Measurements from ENCODE around the gene TMEM37. TPM values are rescaled to one million over a fixed set of nuclear protein-coding genes. Genes with fewer than 3 reads are reported as not detected.

The TMEM37 gene
- total RNA-seq, 1 donor from 2014 or later: 11.4 TPM

- Mint-ChIP-seq H3K4me3 (ENCODE audit: unreplicated experiment) (no peak overlapping the region), H3K36me3 (ENCODE audit: low read depth, unreplicated experiment) (peaks cover 3% of the 10 kb centered on the region), H3K27ac (ENCODE audit: unreplicated experiment) (peak overlapping the region; percentile 45), H3K9me3 (ENCODE audit: unreplicated experiment) (no peaks in the 10 kb centered on the region), H3K27me3 (ENCODE audit: unreplicated experiment) (peaks cover 12% of the 10 kb centered on the region), H3K4me1 (ENCODE audit: unreplicated experiment) (peaks cover 68% of the 10 kb centered on the region)
- TF ChIP-seq CTCF (IDR thresholded peaks at IDR 0.05; ENCODE audit: unreplicated experiment): no peak
- no peak for DNase-seq (ENCODE audit: low spot score)
These were observed 2.3 kb upstream of the TMEM37 start for GRCh38 chr2:119429225-119429981.

- H3K27me3 Mint-ChIP-seq (ENCODE audit: unreplicated experiment): peaks cover 13% of the 10 kb centered on the region
- H3K9me3 Mint-ChIP-seq (ENCODE audit: unreplicated experiment): no peaks in the 10 kb centered on the region
- H3K4me3 Mint-ChIP-seq (ENCODE audit: unreplicated experiment): peak overlapping the region; percentile 87
- peaks cover 3% of the 10 kb centered on the region for H3K36me3 Mint-ChIP-seq (ENCODE audit: low read depth, unreplicated experiment)
- peaks cover 66% of the 10 kb centered on the region for H3K4me1 Mint-ChIP-seq (ENCODE audit: unreplicated experiment)
- H3K27ac Mint-ChIP-seq (ENCODE audit: unreplicated experiment): no peak overlapping the region
- no peak for TF ChIP-seq CTCF (IDR thresholded peaks at IDR 0.05; ENCODE audit: unreplicated experiment)
- no peak for DNase-seq (ENCODE audit: low spot score)
These were observed 1.6 kb upstream of the TMEM37 start for GRCh38 chr2:119430023-119430498.

DNA sequence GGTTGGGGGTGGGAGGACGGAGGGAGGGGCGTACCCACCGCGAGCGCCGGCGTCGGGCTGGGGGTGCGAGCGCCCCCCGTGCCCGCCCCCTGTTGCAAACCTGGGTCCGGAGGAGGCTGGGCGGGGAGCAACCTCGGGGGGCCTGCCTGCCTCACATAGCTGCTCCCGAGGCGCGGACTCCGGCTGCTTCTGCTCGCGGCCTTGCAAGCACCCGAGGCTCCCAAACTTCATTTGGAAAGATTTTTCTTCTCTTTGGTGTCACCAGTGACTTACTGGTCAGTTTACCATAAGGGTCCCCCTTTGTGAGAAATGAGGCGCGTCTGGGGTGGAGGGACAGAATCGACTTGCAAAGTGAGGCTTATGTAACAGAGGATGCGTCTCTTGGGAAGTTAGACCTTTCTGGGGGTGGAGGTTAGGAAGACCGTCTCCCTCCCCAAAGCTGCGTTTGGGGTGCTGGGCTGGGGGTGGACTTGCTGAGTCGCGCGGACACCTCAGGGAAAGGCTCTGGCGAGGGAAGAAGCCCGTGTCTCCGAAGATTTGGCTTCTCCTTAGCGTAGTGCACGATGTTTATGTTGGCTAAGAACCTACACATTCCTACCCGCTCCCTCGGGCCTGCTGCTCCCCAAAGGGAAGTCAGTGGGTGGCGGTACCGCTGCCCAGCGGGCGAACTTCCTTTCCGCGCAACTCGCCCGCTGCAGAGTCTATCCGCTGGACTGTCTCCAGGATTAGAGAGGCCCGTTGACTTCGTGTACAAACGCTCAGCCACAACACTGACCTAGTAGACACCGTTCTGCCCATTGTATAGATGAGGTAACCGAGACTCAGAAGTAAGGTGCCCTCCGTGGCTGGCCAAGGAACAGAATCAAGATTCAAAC is 559 bp downstream of the TMEM37 start:
- Mint-ChIP-seq H3K4me3 (ENCODE audit: unreplicated experiment) (peak overlapping the region; percentile 90), H3K4me1 (ENCODE audit: unreplicated experiment) (peaks cover 54% of the 10 kb centered on the region), H3K27me3 (ENCODE audit: unreplicated experiment) (peaks cover 17% of the 10 kb centered on the region), H3K9me3 (ENCODE audit: unreplicated experiment) (no peaks in the 10 kb centered on the region), H3K36me3 (ENCODE audit: low read depth, unreplicated experiment) (peaks cover 12% of the 10 kb centered on the region), H3K27ac (ENCODE audit: unreplicated experiment) (no peak overlapping the region)
- no peak for TF ChIP-seq CTCF (IDR thresholded peaks at IDR 0.05; ENCODE audit: unreplicated experiment)
- DNase-seq (ENCODE audit: low spot score): no peak

DNA sequence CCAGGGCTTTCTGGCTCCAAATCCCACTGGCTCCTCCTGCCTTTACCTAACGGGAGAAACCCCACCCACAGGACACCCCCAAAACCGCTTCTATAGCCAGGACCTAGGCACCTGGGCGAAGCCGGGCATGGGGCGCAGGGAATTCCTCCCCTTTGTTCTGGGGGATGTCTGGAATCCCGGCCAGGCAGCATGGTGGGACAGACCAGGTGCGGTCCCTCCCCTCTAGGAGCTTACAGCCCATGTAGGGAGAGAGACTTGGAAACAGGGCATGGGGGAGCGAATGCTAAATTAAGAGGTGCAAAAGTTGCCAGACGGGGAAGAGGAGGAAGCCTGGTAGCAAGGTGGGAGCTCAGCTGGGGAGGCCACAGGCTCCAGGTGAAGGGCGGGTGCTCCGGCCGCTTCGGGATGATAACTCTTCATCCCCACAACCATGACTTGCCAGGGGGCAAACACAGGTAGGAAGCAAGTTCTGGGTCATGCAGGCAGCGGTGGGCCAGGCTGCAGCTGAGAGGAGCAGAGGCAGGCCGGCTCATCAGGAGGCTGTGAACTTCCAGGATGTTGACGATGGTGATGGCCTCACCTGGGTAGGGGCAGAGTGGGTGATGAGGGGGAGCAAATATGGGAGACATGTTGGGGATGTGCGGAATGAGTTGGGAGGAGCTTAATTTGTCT is 1.3 kb downstream of the TMEM37 start:
- Mint-ChIP-seq H3K4me1 (ENCODE audit: unreplicated experiment) (peaks cover 47% of the 10 kb centered on the region), H3K4me3 (ENCODE audit: unreplicated experiment) (peak overlapping the region; percentile 90), H3K27me3 (ENCODE audit: unreplicated experiment) (peaks cover 15% of the 10 kb centered on the region)

More for the DNA sequence above, 1.3 kb downstream of the TMEM37 start:
- no peak for TF ChIP-seq CTCF (IDR thresholded peaks at IDR 0.05; ENCODE audit: unreplicated experiment)
- H3K27ac Mint-ChIP-seq (ENCODE audit: unreplicated experiment): no peak overlapping the region
- no peaks in the 10 kb centered on the region for H3K9me3 Mint-ChIP-seq (ENCODE audit: unreplicated experiment)
- peaks cover 12% of the 10 kb centered on the region for H3K36me3 Mint-ChIP-seq (ENCODE audit: low read depth, unreplicated experiment)
- DNase-seq (ENCODE audit: low spot score): no peak

Data from endothelial cell (in vitro differentiated cells).